GM12878 (cell line): Measurements from ENCODE around the gene NCL. TPM values are rescaled to one million over a fixed set of nuclear protein-coding genes. Genes with fewer than 3 reads are reported as not detected.

Experiments used
- BHLHE40 ChIP-seq, 2 experiments: fragments of 450-650 bp in 1 of 2; IDR thresholded peaks; 2 replicates each; pipeline ENCODE4 v1.6.1; 2011 to 2017; ENCODE audit warnings: low read depth in 2 of 2, borderline replicate concordance in 1 of 2, improper control_type of control experiment in 1 of 2, low read length in 1 of 2, mild to moderate bottlenecking in 1 of 2
- CHD2 ChIP-seq: IDR thresholded peaks from 2 replicates; pipeline ENCODE4 v1.6.1; 2011; ENCODE audit warnings: low read depth, low read length, improper control_type of control experiment, borderline replicate concordance
- CREM ChIP-seq: IDR thresholded peaks from 2 replicates; pipeline ENCODE4 v1.6.1; 2014; ENCODE audit warnings: antibody characterized with exemption, low read depth
- EED ChIP-seq: sonication (generic); IDR thresholded peaks from 2 replicates; pipeline ENCODE4 v1.6.1; 2016; ENCODE audit warnings: antibody characterized with exemption, low read depth
- FOXM1 ChIP-seq: IDR thresholded peaks from 2 replicates; pipeline ENCODE4 v1.6.1; 2012; ENCODE audit warnings: low read depth, mild to moderate bottlenecking, inconsistent platforms, low read length, moderate library complexity
- IKZF1 ChIP-seq: fragments of 450-650 bp; conservative IDR thresholded peaks from 2 replicates; pipeline ENCODE4 v1.6.1; 2017; ENCODE audit warnings: antibody characterized with exemption, mild to moderate bottlenecking
- JUND ChIP-seq: IDR thresholded peaks from 2 replicates; pipeline ENCODE4 v1.6.1; 2012; ENCODE audit warnings: low read depth, mild to moderate bottlenecking, low read length, improper control_type of control experiment, moderate library complexity
- KLF5 ChIP-seq: fragments of 450-650 bp; IDR thresholded peaks from 2 replicates; pipeline ENCODE4 v1.6.1; 2014; ENCODE audit warnings: mild to moderate bottlenecking; ENCODE audit not compliant: partially characterized antibody
- MEF2A ChIP-seq: IDR thresholded peaks from 2 replicates; pipeline ENCODE4 v1.6.1; 2011; ENCODE audit warnings: low read depth, mild to moderate bottlenecking, low read length, moderate library complexity; ENCODE audit not compliant: insufficient read depth
- NBN ChIP-seq: fragments of 450-650 bp; IDR thresholded peaks from 2 replicates; pipeline ENCODE4 v1.6.1; 2016
- POLR2A ChIP-seq: IDR thresholded peaks from 2 replicates; pipeline ENCODE4 v1.6.1; 2011; ENCODE audit warnings: low read depth, mild to moderate bottlenecking, low read length
- SIX5 ChIP-seq: IDR thresholded peaks from 2 replicates; pipeline ENCODE4 v1.6.1; 2011; ENCODE audit warnings: mild to moderate bottlenecking, low read depth, low read length, moderate library complexity; ENCODE audit not compliant: severe bottlenecking
- SMC3 ChIP-seq: IDR thresholded peaks from 2 replicates; pipeline ENCODE4 v1.6.1; 2011; ENCODE audit warnings: low read length, improper control_type of control experiment, borderline replicate concordance
- SRF ChIP-seq, 2 experiments: IDR thresholded peaks; 2 replicates each; pipeline ENCODE4 v1.6.1; 2011; ENCODE audit warnings: low read depth in 2 of 2, low read length in 2 of 2, mild to moderate bottlenecking in 1 of 2, moderate library complexity in 1 of 2
- TAF1 ChIP-seq: IDR thresholded peaks from 2 replicates; pipeline ENCODE4 v1.6.1; 2011; ENCODE audit warnings: mild to moderate bottlenecking, low read depth, low read length, borderline replicate concordance
- WRNIP1 ChIP-seq: IDR thresholded peaks from 2 replicates; pipeline ENCODE4 v1.6.1; 2011; ENCODE audit warnings: low read depth, low read length, improper control_type of control experiment, borderline replicate concordance
- polyA plus RNA-seq, 11 experiments: library from polyadenylated mRNA; depleted of rRNA in 4 of 11; unstranded in 6 of 11; stranded (reverse) in 5 of 11; fragments of >200 nt; fragmentation: Nextera tagmentation in 4 of 11; fragmentation: Illumina TruSeq in 1 of 11; extraction: Ambion mirVana in 4 of 11; extraction: Trizol in 1 of 11; gene quantifications; 1 replicate in 1 of 11; 2 replicates in 10 of 11; pipeline versions ENCODE4 v1.2.1 to v1.2.3, GENCODE V29; 2011 to 2016; ENCODE audit warnings: inconsistent platforms in 2 of 11, missing spikeins in 2 of 11, low read depth in 1 of 11
- total RNA-seq, 4 experiments: library from RNA; depleted of rRNA in 3 of 4; stranded (reverse); fragments of >200 nt in 3 of 4; fragmentation: Illumina TruSeq in 1 of 4; extraction: Trizol in 1 of 4; gene quantifications; 2 replicates each; pipeline versions ENCODE4 v1.2.1 to v1.2.3, GENCODE V29; 2013 to 2021
- TF ChIP-seq, protein P1 (sequence below): fragments of 450-650 bp; conservative IDR thresholded peaks from 2 replicates; pipeline ENCODE4 v1.6.1; 2017; ENCODE audit warnings: mild to moderate bottlenecking, moderate library complexity
- TF ChIP-seq, protein P2 (sequence below): fragments of 450-650 bp; IDR thresholded peaks from 2 replicates; pipeline ENCODE4 v1.6.1; 2017; ENCODE audit warnings: low read depth, mild to moderate bottlenecking, moderate library complexity
- TF ChIP-seq, protein P3 (sequence below): IDR thresholded peaks from 2 replicates; pipeline ENCODE4 v1.6.1; 2012; ENCODE audit warnings: low read depth, low read length, improper control_type of control experiment
- TF ChIP-seq, protein P4 (sequence below): fragments of 450-650 bp; IDR thresholded peaks from 2 replicates; pipeline ENCODE4 v1.6.1; 2016; ENCODE audit warnings: mild to moderate bottlenecking
- TF ChIP-seq, protein P5 (sequence below): fragments of 450-650 bp; IDR thresholded peaks from 2 replicates; pipeline ENCODE4 v1.6.1; 2017; ENCODE audit warnings: borderline replicate concordance

NCL gene
- total and polyA plus RNA-seq, 10 of the 15 experiments (the other 5 are each of a cell fraction or from before 2014, with no cell fraction given) = 123 to 1,207 (median 529) TPM

DNA sequence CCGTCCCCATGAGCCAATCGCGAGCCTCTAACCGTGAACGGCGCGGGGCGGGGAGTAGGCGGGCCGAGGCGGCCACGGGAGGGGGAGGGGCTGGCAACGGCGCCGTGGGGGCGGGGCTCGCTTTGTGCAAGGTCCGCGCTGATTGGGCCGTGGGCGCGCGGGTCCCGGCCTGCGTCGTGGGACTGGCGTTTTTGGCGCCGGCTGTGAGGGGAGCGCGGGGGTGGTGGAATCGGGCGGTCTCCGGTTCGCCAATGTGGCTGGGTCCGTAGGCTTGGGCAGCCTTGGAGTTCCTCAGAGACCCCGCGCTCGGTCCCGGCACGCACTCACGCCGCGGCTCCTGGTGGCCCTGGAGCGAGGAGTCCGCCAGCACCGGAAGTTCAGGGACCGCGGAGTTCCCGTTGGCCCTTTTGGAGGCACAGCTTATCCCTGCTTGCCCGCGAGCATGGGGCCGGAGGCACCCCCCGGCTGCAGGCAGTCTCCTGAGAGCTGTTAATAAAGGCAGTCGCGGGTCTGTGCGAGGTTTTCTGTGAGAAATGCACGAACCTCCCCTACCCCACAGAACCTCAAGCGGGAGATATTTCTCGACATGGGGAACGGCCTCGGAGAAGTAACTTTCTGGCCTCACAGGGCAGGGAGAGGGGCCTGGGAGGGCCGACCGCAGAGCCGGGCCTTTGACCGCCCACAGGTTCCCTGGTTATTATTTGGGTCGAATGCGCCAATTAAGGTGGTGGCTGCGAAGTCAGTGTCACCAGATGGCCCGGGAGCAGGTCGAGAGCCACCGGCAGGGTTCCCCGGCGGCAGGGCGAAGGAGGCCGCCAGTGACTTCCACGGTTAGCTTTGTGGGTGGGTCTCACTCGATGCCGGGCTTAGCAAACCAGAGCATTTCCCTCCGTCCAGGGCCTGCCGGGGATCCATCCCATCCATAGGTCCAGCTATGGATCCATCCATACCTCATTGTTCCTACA lies 574 bp upstream of the NCL start (continued):
- TF ChIP-seq, protein P1, sequence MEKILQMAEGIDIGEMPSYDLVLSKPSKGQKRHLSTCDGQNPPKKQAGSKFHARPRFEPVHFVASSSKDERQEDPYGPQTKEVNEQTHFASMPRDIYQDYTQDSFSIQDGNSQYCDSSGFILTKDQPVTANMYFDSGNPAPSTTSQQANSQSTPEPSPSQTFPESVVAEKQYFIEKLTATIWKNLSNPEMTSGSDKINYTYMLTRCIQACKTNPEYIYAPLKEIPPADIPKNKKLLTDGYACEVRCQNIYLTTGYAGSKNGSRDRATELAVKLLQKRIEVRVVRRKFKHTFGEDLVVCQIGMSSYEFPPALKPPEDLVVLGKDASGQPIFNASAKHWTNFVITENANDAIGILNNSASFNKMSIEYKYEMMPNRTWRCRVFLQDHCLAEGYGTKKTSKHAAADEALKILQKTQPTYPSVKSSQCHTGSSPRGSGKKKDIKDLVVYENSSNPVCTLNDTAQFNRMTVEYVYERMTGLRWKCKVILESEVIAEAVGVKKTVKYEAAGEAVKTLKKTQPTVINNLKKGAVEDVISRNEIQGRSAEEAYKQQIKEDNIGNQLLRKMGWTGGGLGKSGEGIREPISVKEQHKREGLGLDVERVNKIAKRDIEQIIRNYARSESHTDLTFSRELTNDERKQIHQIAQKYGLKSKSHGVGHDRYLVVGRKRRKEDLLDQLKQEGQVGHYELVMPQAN = peak; percentile 70
- TF ChIP-seq, protein P2, sequence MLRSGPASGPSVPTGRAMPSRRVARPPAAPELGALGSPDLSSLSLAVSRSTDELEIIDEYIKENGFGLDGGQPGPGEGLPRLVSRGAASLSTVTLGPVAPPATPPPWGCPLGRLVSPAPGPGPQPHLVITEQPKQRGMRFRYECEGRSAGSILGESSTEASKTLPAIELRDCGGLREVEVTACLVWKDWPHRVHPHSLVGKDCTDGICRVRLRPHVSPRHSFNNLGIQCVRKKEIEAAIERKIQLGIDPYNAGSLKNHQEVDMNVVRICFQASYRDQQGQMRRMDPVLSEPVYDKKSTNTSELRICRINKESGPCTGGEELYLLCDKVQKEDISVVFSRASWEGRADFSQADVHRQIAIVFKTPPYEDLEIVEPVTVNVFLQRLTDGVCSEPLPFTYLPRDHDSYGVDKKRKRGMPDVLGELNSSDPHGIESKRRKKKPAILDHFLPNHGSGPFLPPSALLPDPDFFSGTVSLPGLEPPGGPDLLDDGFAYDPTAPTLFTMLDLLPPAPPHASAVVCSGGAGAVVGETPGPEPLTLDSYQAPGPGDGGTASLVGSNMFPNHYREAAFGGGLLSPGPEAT = no peak
- TF ChIP-seq MEF2A = no peak
- TF ChIP-seq KLF5 = peak; percentile 31
- 0 out of 2 replicates have a peak, but pooled peaks have one; percentile 20 for TF ChIP-seq TAF1
- peak; percentile 9 for TF ChIP-seq NBN
- peak; percentile 50 for TF ChIP-seq POLR2A
- TF ChIP-seq CHD2 = no peak
- TF ChIP-seq, protein P3, sequence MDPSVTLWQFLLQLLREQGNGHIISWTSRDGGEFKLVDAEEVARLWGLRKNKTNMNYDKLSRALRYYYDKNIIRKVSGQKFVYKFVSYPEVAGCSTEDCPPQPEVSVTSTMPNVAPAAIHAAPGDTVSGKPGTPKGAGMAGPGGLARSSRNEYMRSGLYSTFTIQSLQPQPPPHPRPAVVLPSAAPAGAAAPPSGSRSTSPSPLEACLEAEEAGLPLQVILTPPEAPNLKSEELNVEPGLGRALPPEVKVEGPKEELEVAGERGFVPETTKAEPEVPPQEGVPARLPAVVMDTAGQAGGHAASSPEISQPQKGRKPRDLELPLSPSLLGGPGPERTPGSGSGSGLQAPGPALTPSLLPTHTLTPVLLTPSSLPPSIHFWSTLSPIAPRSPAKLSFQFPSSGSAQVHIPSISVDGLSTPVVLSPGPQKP = 0 out of 2 replicates have a peak, but pooled peaks have one; percentile 46
- no peak for TF ChIP-seq JUND
- no peak for TF ChIP-seq SMC3
- no peak; the same call in 1 of the 2 replicates for TF ChIP-seq CREM
- no peak for TF ChIP-seq BHLHE40 (IDR thresholded peaks at IDR 0.05; ENCODE audit: borderline replicate concordance in 1 of 2, low read depth in 2 of 2, low read length in 1 of 2)
- TF ChIP-seq WRNIP1 = no peak
- no peak for TF ChIP-seq SRF (IDR thresholded peaks at IDR 0.05; ENCODE audit: low read depth in 2 of 2, low read length in 2 of 2)
- TF ChIP-seq EED = peak; percentile 56; the same call in 1 of the 2 replicates
- TF ChIP-seq IKZF1 = peak; percentile 63
- TF ChIP-seq, protein P4, sequence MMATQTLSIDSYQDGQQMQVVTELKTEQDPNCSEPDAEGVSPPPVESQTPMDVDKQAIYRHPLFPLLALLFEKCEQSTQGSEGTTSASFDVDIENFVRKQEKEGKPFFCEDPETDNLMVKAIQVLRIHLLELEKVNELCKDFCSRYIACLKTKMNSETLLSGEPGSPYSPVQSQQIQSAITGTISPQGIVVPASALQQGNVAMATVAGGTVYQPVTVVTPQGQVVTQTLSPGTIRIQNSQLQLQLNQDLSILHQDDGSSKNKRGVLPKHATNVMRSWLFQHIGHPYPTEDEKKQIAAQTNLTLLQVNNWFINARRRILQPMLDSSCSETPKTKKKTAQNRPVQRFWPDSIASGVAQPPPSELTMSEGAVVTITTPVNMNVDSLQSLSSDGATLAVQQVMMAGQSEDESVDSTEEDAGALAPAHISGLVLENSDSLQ = peak; percentile 83
- no peak for TF ChIP-seq FOXM1
- TF ChIP-seq, protein P5, sequence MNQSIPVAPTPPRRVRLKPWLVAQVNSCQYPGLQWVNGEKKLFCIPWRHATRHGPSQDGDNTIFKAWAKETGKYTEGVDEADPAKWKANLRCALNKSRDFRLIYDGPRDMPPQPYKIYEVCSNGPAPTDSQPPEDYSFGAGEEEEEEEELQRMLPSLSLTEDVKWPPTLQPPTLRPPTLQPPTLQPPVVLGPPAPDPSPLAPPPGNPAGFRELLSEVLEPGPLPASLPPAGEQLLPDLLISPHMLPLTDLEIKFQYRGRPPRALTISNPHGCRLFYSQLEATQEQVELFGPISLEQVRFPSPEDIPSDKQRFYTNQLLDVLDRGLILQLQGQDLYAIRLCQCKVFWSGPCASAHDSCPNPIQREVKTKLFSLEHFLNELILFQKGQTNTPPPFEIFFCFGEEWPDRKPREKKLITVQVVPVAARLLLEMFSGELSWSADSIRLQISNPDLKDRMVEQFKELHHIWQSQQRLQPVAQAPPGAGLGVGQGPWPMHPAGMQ = no peak
- no peak for TF ChIP-seq SIX5
